ENCODE results near the gene FLNB.

DNA sequence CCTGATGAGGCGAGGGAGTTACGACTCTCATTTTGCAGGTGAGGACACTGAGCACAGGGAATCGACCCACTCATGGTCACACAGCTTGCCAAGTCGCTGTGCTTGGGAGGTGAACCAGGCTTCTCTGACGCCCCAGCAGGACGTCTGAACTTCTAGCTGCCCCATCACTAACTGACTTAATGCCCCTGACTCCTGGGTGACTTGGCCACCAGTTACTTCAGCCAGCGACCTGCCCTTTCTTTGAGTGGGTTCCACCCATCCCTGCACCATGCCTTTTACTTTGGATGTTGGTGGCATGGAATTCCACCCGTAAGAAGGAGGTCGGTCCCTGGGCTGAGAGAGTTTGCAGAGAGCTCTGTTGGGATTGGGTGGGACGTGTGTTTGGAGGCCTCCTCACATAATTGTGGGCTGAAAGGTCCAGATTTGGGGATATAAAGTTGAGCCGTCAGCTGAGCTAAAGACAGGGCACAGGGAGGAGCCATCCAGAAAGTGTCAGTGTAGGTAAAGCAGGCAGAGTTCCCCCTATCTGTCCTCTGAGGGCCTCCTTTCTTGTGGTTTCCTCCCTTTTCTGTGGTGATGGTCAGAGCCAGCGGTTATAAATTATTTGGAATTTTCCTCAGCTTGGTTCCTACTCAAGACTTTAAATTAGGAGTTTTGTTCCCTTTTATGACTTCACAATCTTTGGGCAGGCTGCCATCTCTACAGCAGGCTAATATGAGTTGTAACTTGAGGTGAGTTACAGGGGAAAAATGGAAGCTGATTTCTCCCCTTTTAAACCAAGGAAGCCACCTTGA, 55.0 kb downstream of the FLNB start:
- TF ChIP-seq POLR2AphosphoS5 (IDR thresholded peaks at IDR 0.05) (no peak), POLR2A (IDR thresholded peaks at IDR 0.05; ENCODE audit: low read depth) (no peak), EP300 (IDR thresholded peaks at IDR 0.05) (no peak)
- TF ChIP-seq, protein P1, sequence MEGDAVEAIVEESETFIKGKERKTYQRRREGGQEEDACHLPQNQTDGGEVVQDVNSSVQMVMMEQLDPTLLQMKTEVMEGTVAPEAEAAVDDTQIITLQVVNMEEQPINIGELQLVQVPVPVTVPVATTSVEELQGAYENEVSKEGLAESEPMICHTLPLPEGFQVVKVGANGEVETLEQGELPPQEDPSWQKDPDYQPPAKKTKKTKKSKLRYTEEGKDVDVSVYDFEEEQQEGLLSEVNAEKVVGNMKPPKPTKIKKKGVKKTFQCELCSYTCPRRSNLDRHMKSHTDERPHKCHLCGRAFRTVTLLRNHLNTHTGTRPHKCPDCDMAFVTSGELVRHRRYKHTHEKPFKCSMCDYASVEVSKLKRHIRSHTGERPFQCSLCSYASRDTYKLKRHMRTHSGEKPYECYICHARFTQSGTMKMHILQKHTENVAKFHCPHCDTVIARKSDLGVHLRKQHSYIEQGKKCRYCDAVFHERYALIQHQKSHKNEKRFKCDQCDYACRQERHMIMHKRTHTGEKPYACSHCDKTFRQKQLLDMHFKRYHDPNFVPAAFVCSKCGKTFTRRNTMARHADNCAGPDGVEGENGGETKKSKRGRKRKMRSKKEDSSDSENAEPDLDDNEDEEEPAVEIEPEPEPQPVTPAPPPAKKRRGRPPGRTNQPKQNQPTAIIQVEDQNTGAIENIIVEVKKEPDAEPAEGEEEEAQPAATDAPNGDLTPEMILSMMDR (IDR thresholded peaks at IDR 0.05), result no peak

Data from esophagus muscularis mucosa (tissue), 4 donors.